NCI-H2107 treated with DMSO at 0.1 percent for 48 hours (cell line): Measurements from ENCODE around the gene ZNF839.
"Not testable (repeated sequence)": the region's sequence is repeated elsewhere in the genome, so short reads cannot be mapped to it uniquely, and the experiment has no call there.

Source experiments
- DNase-seq: peaks from one replicate; lab custom pipeline; 2025; ENCODE audit not compliant: unreplicated experiment; lab: John Stamatoyannopoulos, UW

ZNF839 gene

GRCh38 chr14:102319351-102320032, at the start of gene ZNF839:
Gene ZNF839 (plus strand): TSS chr14:102319746. CDS start chr14:102319766, 20 bp downstream.
- peak; percentile 76 for DNase-seq

- no peak for DNase-seq
Measured at GRCh38 chr14:102272392-102272791, 47.2 kb upstream of the ZNF839 start.

DNA sequence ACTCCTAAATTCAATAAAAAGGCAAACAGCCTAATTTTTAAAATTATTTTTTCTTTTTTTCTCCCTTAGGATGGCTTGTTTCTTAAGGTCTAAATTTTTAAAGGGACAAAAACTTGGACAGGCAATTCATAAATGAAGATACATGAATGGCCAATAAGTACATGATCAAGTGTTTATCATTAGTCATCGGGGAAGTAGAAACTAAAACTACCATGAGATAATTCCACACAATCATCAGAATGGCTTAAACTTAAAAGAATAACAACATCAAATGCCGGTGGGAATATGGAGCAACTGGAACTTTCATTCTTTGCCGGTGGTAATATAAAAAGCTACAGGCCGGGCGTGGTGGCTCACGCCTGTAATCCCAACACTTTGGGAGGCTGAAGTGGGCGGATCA, 43.7 kb upstream of the ZNF839 start:
- DNase-seq, result no peak

DNA sequence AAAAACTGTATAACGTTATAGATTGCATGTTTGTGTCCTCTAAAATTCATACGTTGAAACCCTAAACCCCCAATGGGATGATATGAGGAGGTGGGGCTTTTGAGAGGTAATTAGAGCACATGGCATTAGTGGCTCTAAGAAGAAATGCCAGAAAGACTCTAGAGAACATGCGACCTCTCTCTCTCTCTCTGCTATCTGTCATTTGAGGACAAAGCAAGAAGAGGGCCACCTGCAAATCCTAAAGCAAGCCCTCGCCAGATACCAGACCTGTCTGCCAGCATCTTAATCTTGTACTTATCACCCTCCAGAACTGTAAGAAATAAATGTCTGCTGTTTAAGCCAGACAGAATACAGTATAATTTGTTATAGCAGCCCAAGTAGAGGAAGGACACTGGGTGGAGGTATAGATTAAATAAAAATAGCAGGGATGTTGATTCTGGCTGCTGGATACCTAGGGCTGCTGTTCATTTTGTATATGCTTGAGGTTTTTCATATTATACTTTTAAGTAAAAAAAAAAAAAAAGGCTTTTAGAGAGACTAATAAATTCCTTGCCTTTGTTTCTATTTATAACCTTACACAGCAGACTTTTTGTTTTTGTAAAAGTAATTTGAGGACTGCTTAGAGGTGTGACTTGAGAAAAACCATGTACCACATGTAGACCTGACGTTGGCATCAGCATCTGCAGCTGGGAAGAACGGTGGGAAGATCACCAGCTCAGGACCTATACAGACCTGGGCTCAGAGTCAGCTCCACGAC, 41.5 kb upstream of the ZNF839 start:
- DNase-seq, result peak; percentile 80

DNA sequence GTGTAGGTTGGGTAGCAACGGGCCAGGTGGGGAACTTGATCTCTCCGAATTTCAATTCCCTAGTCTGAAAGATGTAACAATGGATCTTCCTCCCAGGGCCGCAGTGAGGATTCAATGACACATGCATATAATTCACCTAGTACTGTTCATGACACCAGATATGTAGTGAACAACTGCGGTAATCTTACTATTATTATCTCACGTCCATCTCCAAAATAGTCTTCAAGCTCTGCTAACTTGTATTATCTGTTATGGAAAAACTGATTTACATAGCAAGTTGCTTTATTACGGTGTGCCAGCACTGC, 41.0 kb upstream of the ZNF839 start:
- peak; percentile 80 for DNase-seq

GRCh38 chr14:102279282-102279681, 40.3 kb upstream of the ZNF839 start:
- DNase-seq, result no peak

GRCh38 chr14:102279688-102280348, 39.7 kb upstream of the ZNF839 start:
- no peak for DNase-seq

DNA sequence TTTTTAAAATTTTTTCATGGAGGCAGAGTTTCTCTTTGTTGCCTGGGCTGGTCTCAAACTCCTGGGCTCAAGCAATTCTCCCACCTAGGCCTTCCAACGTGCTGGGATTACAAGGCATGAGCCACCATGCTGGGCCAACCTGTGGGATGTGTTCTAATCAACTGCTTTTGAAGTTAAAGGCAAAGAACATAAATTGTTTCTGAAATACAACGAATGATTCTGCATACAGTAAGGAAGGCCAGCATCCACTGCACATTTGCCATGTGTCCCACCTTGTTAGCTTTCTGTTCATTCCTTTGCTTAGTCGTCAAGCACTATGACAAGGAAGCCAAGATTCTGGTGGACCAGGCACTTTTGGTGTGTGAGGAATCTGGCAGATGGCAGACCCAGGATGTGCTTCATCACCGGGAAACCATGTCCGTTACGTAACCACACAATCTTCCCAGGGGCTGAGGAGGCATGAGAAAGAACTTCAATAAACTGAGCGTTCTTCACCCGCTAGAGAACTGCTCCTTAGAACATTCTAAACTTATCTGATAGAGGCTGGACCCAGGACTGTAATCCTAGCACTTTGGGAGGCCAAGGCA, 39.1 kb upstream of the ZNF839 start:
- no peak for DNase-seq

GRCh38 chr14:102282751-102283465, 36.6 kb upstream of the ZNF839 start:
- DNase-seq, result no peak

DNA sequence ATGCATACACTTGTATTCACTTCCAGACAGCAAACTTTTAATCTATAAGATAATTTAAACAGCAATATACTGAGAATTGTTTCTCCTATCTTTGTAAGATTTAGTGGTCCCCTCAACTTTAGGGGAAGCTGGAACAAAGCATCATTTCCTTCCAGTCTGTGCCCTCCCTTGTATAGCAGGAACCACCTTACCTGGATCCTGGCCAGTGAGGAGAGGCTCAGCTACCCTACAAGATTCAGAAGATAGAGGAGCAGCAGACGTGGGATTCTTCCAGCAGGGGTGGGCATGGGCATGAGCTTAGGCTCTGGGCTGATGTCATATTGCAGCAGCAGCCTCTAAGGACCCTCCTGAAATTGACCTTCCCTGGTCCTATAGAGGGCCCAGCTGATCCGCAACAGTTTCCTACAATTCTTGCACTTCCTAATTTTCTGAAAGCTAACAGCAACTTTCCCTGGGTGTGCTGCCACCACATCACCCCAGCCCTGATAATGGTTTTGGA, 35.9 kb upstream of the ZNF839 start:
- no peak for DNase-seq

GRCh38 chr14:102285106-102285505, 34.4 kb upstream of the ZNF839 start:
- no peak for DNase-seq

GRCh38 chr14:102288139-102288538, 31.4 kb upstream of the ZNF839 start:
- no peak for DNase-seq

- DNase-seq, result no peak
Measured at GRCh38 chr14:102292441-102292840, 27.1 kb upstream of the ZNF839 start.

DNA sequence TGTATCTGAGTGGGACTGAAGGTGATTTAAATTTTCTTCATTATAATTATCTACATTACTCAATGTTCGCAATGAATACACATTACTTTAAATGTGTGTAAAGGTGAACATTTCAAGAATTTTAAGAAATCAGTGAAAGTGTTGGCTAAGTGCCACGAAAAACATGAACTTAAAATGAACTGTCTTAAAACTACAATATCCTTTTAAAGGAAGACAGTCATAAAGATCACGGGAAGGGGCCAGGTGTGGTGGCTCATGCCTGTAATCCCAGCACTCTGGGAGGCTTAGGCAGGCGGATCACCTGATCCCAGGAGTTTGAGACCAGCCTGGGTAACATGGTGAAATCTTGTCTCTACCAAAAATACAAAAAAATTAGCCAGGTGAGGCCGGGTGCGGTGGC, 25.8 kb upstream of the ZNF839 start:
- DNase-seq, result no peak

DNA sequence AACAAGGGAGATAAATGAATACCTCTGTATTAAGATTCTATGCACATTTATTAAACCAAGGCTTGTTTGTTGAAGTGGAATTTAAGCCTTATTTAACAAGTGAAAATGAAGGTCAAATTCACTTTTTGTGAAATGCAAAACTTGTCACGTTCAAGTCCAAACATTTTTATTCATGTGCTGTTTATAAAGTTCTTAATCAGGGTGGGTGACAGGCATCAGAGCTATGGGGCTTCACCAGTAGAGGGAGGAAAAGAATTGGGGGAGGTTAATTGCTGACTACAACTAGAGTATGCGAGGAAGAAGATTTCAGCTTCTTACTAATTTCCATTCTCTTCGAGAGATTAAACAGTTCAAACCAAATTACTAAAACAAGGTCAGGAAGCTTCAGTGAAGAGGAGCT, 24.3 kb upstream of the ZNF839 start:
- no peak for DNase-seq

DNA sequence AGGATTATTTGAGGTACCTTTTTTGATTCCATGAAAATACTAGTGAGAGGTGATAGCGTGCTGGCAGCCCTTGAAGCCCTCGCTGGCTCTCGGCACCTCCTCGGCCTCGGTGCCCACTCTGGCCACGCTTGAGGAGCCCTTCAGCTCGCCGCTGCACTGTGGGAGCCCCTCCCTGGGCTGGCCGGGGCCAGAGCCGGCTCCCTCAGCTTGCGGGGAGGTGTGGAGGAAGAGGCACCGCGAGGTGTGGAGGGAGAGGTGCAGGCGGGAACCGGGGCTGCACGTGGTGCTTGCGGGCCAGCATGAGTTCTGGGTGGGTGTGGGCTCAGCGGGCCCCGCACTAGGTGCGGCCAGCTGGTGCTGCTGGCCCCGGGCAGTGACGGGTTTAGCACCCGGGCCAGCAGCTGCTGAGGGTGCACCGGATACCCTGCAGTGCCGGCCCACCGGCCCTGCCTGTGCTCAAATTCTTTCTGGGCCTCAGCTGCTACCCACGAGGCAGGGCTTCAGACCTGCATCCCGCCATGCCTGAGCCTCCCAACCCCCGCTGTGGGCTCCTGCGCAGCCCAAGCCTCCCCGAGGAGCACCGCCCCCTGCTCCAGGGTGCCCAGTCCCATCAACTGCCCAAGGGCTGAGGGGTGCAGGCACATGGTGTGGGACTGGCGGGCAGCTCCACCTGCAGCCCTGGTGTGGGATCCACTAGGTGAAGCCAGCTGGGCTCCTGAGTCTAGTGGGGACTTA, 21.9 kb upstream of the ZNF839 start:
- DNase-seq, result no peak

GRCh38 chr14:102298303-102299070, 21.1 kb upstream of the ZNF839 start:
- not testable (repeated sequence) for DNase-seq

GRCh38 chr14:102303664-102304063, 15.9 kb upstream of the ZNF839 start:
- no peak for DNase-seq

GRCh38 chr14:102304611-102305506, 14.7 kb upstream of the ZNF839 start, which contains the start of gene MOK:
Gene MOK (minus strand): TSS chr14:102305164. CDS start chr14:102304968, 196 bp downstream.
- DNase-seq, result peak; percentile 97
